Measurements from ENCODE around the gene CSKMT. TPM values are rescaled to one million over a fixed set of nuclear protein-coding genes. Genes with fewer than 3 reads are reported as not detected.
"Not testable (repeated sequence)": the region's sequence is repeated elsewhere in the genome, so short reads cannot be mapped to it uniquely, and the experiment has no call there.

Gene CSKMT
- total RNA-seq, 3 donors from 2014 or later = 5.4 to 16.1 (median 5.8) TPM

- no peaks in the 10 kb centered on the region for H3K27me3 ChIP-seq
- intact Hi-C loops (cut with DNase I; ENCODE audit: low total_unique reads) = no loop called here
- H3K4me3 ChIP-seq = no peak overlapping the region
- no peaks in the 10 kb centered on the region for H3K36me3 ChIP-seq
- H3K4me1 ChIP-seq = peaks cover 3 to 11% of the 10 kb centered on the region in 2 donors
- peak overlapping the region; percentile 90 to 93 for H3K27ac ChIP-seq
- DNase-seq (ENCODE audit: low spot score in 2 of 2) = no peak
- H3K9me3 ChIP-seq = no peaks in the 10 kb centered on the region
- TF ChIP-seq POLR2AphosphoS5 (IDR thresholded peaks at IDR 0.05) (no peak), POLR2A (IDR thresholded peaks at IDR 0.05) (no peak)
- TF ChIP-seq, protein P1, sequence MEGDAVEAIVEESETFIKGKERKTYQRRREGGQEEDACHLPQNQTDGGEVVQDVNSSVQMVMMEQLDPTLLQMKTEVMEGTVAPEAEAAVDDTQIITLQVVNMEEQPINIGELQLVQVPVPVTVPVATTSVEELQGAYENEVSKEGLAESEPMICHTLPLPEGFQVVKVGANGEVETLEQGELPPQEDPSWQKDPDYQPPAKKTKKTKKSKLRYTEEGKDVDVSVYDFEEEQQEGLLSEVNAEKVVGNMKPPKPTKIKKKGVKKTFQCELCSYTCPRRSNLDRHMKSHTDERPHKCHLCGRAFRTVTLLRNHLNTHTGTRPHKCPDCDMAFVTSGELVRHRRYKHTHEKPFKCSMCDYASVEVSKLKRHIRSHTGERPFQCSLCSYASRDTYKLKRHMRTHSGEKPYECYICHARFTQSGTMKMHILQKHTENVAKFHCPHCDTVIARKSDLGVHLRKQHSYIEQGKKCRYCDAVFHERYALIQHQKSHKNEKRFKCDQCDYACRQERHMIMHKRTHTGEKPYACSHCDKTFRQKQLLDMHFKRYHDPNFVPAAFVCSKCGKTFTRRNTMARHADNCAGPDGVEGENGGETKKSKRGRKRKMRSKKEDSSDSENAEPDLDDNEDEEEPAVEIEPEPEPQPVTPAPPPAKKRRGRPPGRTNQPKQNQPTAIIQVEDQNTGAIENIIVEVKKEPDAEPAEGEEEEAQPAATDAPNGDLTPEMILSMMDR (IDR thresholded peaks at IDR 0.05) = no peak
These were observed 8.0 kb downstream of the CSKMT start for GRCh38 chr11:62673196-62673525.

GRCh38 chr11:62675415-62675814 lies 10.3 kb downstream of the CSKMT start:
- H3K27me3 ChIP-seq; DNase-seq (ENCODE audit: low spot score in 2 of 2); H3K27ac ChIP-seq; H3K36me3 ChIP-seq; H3K4me3 ChIP-seq; H3K9me3 ChIP-seq: not testable (repeated sequence)
- intact Hi-C loops (cut with DNase I; ENCODE audit: low total_unique reads) = loop anchor here (5.0 kb wide), 1 partner anchor 858 kb away; the partner anchor contains the start of gene FADS1
- H3K4me1 ChIP-seq = peaks cover 5 to 13% of the 10 kb centered on the region in 2 donors

- intact Hi-C loops (cut with DNase I; ENCODE audit: low total_unique reads) = loop anchor here (5.0 kb wide), 1 partner anchor 859 kb away; the partner anchor contains the start of gene FADS1
- TF ChIP-seq POLR2AphosphoS5 (IDR thresholded peaks at IDR 0.05) = no peak
- no peak for TF ChIP-seq POLR2A (IDR thresholded peaks at IDR 0.05)
- TF ChIP-seq, protein P1 (IDR thresholded peaks at IDR 0.05) = no peak
- Histone ChIP-seq H3K27ac (no peak overlapping the region), H3K27me3 (no peaks in the 10 kb centered on the region), H3K9me3 (no peaks in the 10 kb centered on the region), H3K4me1 (peaks cover 3 to 13% of the 10 kb centered on the region in 2 donors), H3K36me3 (no peaks in the 10 kb centered on the region), H3K4me3 (no peak overlapping the region)
- no peak for DNase-seq (ENCODE audit: low spot score in 2 of 2)
These were observed 11.6 kb downstream of the CSKMT start for GRCh38 chr11:62676698-62677097.

- Histone ChIP-seq H3K9me3 (no peaks in the 10 kb centered on the region), H3K27ac (peak overlapping the region in 1 of 2 donors; percentile 7), H3K36me3 (no peaks in the 10 kb centered on the region), H3K27me3 (no peaks in the 10 kb centered on the region), H3K4me1 (peaks cover 3 to 13% of the 10 kb centered on the region in 2 donors), H3K4me3 (no peak overlapping the region)
- no peak for DNase-seq (ENCODE audit: low spot score in 2 of 2)
- intact Hi-C loops (cut with DNase I; ENCODE audit: low total_unique reads) = loop anchor here (5.0 kb wide), 1 partner anchor 860 kb away; the partner anchor contains the start of gene FADS1
- TF ChIP-seq, protein P1 (IDR thresholded peaks at IDR 0.05) = no peak
- TF ChIP-seq POLR2A (IDR thresholded peaks at IDR 0.05) (no peak), POLR2AphosphoS5 (IDR thresholded peaks at IDR 0.05) (no peak)
These were observed 12.0 kb downstream of the CSKMT start for GRCh38 chr11:62677156-62677555.

- Histone ChIP-seq H3K27ac (peak overlapping the region in 1 of 2 donors; percentile 7), H3K36me3 (no peaks in the 10 kb centered on the region), H3K9me3 (no peaks in the 10 kb centered on the region), H3K27me3 (no peaks in the 10 kb centered on the region), H3K4me1 (peaks cover 3 to 11% of the 10 kb centered on the region in 2 donors), H3K4me3 (peak overlapping the region; percentile 85 to 98 (median 98))
- TF ChIP-seq POLR2AphosphoS5 (IDR thresholded peaks at IDR 0.05) (no peak), POLR2A (IDR thresholded peaks at IDR 0.05) (no peak)
- TF ChIP-seq, protein P1 (IDR thresholded peaks at IDR 0.05) = no peak
- DNase-seq (ENCODE audit: low spot score in 2 of 2) = no peak
- intact Hi-C loops (cut with DNase I; ENCODE audit: low total_unique reads) = loop anchor here (5.0 kb wide), 1 partner anchor 860 kb away; the partner anchor contains the start of gene FADS1
These were observed 12.6 kb downstream of the CSKMT start for GRCh38 chr11:62677714-62678113.
